ENCODE measurements around the gene BLCAP. TPM values are rescaled to one million over a fixed set of nuclear protein-coding genes. Genes with fewer than 3 reads are reported as not detected.
"Not testable (repeated sequence)": the region's sequence is repeated elsewhere in the genome, so short reads cannot be mapped to it uniquely, and the experiment has no call there.

BLCAP gene
- total RNA-seq, 1 experiment from 2014 or later: 129 TPM

DNA sequence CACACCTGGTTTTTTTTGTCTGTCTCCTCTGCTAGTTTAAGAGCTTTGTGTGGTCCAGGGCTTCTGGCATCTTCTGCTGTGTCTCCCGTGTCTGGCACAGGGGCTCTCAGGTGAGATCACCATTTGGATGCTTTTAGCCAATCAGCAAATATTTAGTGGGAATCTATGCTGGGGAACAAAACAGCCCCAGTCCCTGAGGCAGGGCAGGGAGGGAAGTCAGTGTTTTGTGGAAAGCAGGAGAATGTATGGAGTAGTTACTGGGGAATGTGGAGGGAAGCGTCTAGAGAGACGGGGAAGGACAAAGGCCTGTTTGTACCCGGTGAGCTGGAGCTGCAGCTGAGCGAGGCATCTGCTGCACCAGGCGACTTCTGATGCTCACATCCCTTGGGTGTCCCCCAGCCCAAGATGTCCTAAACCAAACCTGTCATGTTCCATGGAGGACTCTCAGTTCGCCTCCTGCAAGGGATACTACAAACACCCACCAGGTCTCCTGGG is 55.9 kb downstream of the BLCAP start:
- CTCF ChIA-PET: interaction anchor here (1.1 kb wide), 1 partner anchor 75 kb away, joined by 5 read pairs; no protein-coding TSS in a partner anchor
- DNase-seq: peak in 1 of 2 experiments; percentile 40
- intact Hi-C loops (cut with micrococcal nuclease; ENCODE audit: unreplicated experiment): no loop called here
- no peak overlapping the region for H3K4me3 ChIP-seq (ENCODE audit: low read depth, low read length)
- POLR2A ChIA-PET: no interaction called here
- Mint-ChIP-seq H3K4me3 (ENCODE audit: unreplicated experiment) (no peak overlapping the region), H3K27me3 (ENCODE audit: insufficient read depth, unreplicated experiment) (peaks cover 28% of the 10 kb centered on the region), H3K9me3 (ENCODE audit: unreplicated experiment) (no peaks in the 10 kb centered on the region), H3K4me1 (ENCODE audit: low read depth, unreplicated experiment) (no peaks in the 10 kb centered on the region), H3K27ac (ENCODE audit: unreplicated experiment) (no peak overlapping the region), H3K36me3 (ENCODE audit: insufficient read depth, unreplicated experiment) (no peaks in the 10 kb centered on the region)
- no peaks in the 10 kb centered on the region for H3K9me3 ChIP-seq
- TF ChIP-seq, protein P1, sequence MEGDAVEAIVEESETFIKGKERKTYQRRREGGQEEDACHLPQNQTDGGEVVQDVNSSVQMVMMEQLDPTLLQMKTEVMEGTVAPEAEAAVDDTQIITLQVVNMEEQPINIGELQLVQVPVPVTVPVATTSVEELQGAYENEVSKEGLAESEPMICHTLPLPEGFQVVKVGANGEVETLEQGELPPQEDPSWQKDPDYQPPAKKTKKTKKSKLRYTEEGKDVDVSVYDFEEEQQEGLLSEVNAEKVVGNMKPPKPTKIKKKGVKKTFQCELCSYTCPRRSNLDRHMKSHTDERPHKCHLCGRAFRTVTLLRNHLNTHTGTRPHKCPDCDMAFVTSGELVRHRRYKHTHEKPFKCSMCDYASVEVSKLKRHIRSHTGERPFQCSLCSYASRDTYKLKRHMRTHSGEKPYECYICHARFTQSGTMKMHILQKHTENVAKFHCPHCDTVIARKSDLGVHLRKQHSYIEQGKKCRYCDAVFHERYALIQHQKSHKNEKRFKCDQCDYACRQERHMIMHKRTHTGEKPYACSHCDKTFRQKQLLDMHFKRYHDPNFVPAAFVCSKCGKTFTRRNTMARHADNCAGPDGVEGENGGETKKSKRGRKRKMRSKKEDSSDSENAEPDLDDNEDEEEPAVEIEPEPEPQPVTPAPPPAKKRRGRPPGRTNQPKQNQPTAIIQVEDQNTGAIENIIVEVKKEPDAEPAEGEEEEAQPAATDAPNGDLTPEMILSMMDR (IDR thresholded peaks at IDR 0.05; ENCODE audit: insufficient read depth in 1 of 2, low read depth in 1 of 2, low read length in 1 of 2, severe bottlenecking in 1 of 2, unreplicated experiment in 1 of 2): no peak
- H3K36me3 ChIP-seq (ENCODE audit: control insufficient read depth, insufficient read depth, low read length): no peaks in the 10 kb centered on the region
- H3K4me1 ChIP-seq: no peaks in the 10 kb centered on the region
- no TSS peak for BruUV-seq (replicated peaks)
- H3K27me3 ChIP-seq (replicated peaks; ENCODE audit: control insufficient read depth, insufficient read depth, low read length): no peaks in the 10 kb centered on the region

DNA sequence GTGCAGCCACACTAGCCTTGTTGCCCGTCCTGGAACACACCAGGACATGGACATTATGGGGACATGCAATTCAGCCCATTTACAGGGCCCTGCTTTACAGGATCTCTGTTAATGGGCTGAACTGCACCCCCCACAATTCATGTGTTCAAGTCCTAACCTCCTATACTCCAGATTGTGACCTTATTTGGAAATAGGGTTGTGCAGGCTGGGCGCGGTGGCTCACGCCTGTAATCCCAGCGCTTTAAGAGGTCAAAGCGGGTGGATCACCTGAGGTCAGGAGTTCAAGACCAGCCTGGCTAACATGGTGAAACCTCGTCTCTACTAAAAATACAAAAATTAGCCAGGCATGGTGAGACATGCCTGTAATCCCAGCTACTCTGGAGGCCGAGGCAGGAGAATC is 57.5 kb downstream of the BLCAP start:
- POLR2A ChIA-PET; DNase-seq; CTCF ChIA-PET; H3K9me3 ChIP-seq; H3K4me3 ChIP-seq (ENCODE audit: low read depth, low read length); BruUV-seq (replicated peaks); H3K4me3 Mint-ChIP-seq (ENCODE audit: unreplicated experiment); H3K36me3 ChIP-seq (ENCODE audit: control insufficient read depth, insufficient read depth, low read length); intact Hi-C loops (cut with micrococcal nuclease; ENCODE audit: unreplicated experiment); H3K36me3 Mint-ChIP-seq (ENCODE audit: insufficient read depth, unreplicated experiment); H3K27me3 ChIP-seq (replicated peaks; ENCODE audit: control insufficient read depth, insufficient read depth, low read length); H3K4me1 ChIP-seq; H3K4me1 Mint-ChIP-seq (ENCODE audit: low read depth, unreplicated experiment); H3K27ac Mint-ChIP-seq (ENCODE audit: unreplicated experiment); H3K9me3 Mint-ChIP-seq (ENCODE audit: unreplicated experiment): not testable (repeated sequence)
- peaks cover 25% of the 10 kb centered on the region for H3K27me3 Mint-ChIP-seq (ENCODE audit: insufficient read depth, unreplicated experiment)

DNA sequence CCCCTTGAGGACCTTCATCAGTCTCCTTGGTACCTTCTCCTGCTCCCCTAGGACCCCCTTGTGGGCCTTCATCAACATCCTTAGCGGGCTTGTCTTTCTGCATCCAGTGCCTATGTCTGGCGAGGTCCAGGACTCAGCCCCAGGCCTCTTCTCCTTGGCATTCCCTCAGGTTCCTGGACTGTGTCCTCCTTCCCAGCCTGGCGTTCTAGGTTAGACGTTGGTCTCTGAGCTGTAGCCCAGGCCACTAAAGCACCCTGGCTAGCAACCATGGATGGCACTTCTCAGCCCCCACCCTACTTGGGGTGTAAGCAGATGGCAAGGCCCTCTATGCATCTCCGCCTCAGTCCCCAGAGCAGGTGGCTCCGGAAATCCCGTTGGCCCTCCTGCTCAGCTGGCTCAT is 58.1 kb downstream of the BLCAP start:
- Histone ChIP-seq H3K27me3 (replicated peaks; ENCODE audit: control insufficient read depth, insufficient read depth, low read length) (no peaks in the 10 kb centered on the region), H3K4me3 (ENCODE audit: low read depth, low read length) (no peak overlapping the region), H3K9me3 (no peaks in the 10 kb centered on the region), H3K4me1 (no peaks in the 10 kb centered on the region), H3K36me3 (ENCODE audit: control insufficient read depth, insufficient read depth, low read length) (no peaks in the 10 kb centered on the region)
- H3K4me3 Mint-ChIP-seq (ENCODE audit: unreplicated experiment): no peak overlapping the region
- no TSS peak for BruUV-seq (replicated peaks)
- peaks cover 26% of the 10 kb centered on the region for H3K27me3 Mint-ChIP-seq (ENCODE audit: insufficient read depth, unreplicated experiment)
- ChIA-PET POLR2A (no interaction called here), CTCF (no interaction called here)
- intact Hi-C loops (cut with micrococcal nuclease; ENCODE audit: unreplicated experiment): no loop called here
- DNase-seq: no peak
- TF ChIP-seq, protein P1 (IDR thresholded peaks at IDR 0.05; ENCODE audit: insufficient read depth in 1 of 2, low read depth in 1 of 2, low read length in 1 of 2, severe bottlenecking in 1 of 2, unreplicated experiment in 1 of 2): no peak
- H3K9me3 Mint-ChIP-seq (ENCODE audit: unreplicated experiment): no peaks in the 10 kb centered on the region
- H3K4me1 Mint-ChIP-seq (ENCODE audit: low read depth, unreplicated experiment): no peaks in the 10 kb centered on the region
- H3K27ac Mint-ChIP-seq (ENCODE audit: unreplicated experiment): no peak overlapping the region
- H3K36me3 Mint-ChIP-seq (ENCODE audit: insufficient read depth, unreplicated experiment): no peaks in the 10 kb centered on the region

DNA sequence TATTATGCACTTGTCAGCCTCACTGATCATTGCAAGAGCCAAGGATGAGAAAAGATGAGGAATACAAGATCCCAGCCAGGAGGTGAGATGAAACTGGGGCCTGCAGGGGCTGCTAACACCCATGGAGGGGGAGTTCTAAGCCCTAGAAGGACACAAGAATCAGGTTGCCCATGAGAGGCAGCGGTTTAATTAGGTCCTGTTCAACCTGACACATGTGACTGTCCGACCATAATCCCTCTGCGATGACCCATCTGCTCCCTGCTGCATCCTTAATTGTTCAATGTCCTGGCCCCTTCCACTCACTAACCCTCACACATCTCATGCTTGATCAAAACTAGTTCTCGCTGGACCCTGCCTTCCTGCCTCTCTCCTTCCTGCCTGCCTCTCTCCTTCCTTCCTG is 58.8 kb downstream of the BLCAP start:
- Histone ChIP-seq H3K36me3 (ENCODE audit: control insufficient read depth, insufficient read depth, low read length) (no peaks in the 10 kb centered on the region), H3K4me1 (no peaks in the 10 kb centered on the region), H3K27me3 (replicated peaks; ENCODE audit: control insufficient read depth, insufficient read depth, low read length) (no peaks in the 10 kb centered on the region), H3K9me3 (no peaks in the 10 kb centered on the region), H3K4me3 (ENCODE audit: low read depth, low read length) (no peak overlapping the region)
- H3K36me3 Mint-ChIP-seq (ENCODE audit: insufficient read depth, unreplicated experiment): no peaks in the 10 kb centered on the region
- POLR2A ChIA-PET: no interaction called here
- H3K27me3 Mint-ChIP-seq (ENCODE audit: insufficient read depth, unreplicated experiment): peaks cover 25% of the 10 kb centered on the region
- H3K4me3 Mint-ChIP-seq (ENCODE audit: unreplicated experiment): no peak overlapping the region
- peak in 1 of 2 experiments; percentile 19 for DNase-seq
- TF ChIP-seq, protein P1 (IDR thresholded peaks at IDR 0.05; ENCODE audit: insufficient read depth in 1 of 2, low read depth in 1 of 2, low read length in 1 of 2, severe bottlenecking in 1 of 2, unreplicated experiment in 1 of 2): no peak
- CTCF ChIA-PET: no interaction called here
- no peaks in the 10 kb centered on the region for H3K9me3 Mint-ChIP-seq (ENCODE audit: unreplicated experiment)
- no TSS peak for BruUV-seq (replicated peaks)
- no peaks in the 10 kb centered on the region for H3K4me1 Mint-ChIP-seq (ENCODE audit: low read depth, unreplicated experiment)
- H3K27ac Mint-ChIP-seq (ENCODE audit: unreplicated experiment): no peak overlapping the region
- intact Hi-C loops (cut with micrococcal nuclease; ENCODE audit: unreplicated experiment): no loop called here

Data from Caco-2 (cell line).